IMR-90 (cell line): ENCODE measurements around the gene MAGI1. TPM values are rescaled to one million over a fixed set of nuclear protein-coding genes. Genes with fewer than 3 reads are reported as not detected.

Experiments used
- ATAC-seq: fragments of 200-7000 bp; cut with Tn5 transposase; 2 replicates; pipeline ENCODE4 v1.9.1; 2020; ENCODE audit warnings: low read depth, mild to moderate bottlenecking, moderate library complexity
- BruUV-seq: library from RNA; stranded (reverse); fragments of 400-500 nt; replicated peaks from 2 replicates; lab custom pipeline; 2021; lab: Mats Ljungman, UMichigan
- CTCF ChIA-PET: fragments of 300-600 bp; formaldehyde crosslinking; extraction: SDS; loops from one replicate; lab custom pipeline; 2021; ENCODE audit warnings: antibody characterized with exemption; lab: Yijun Ruan, JAX
- POLR2A ChIA-PET: fragments of 300-600 bp; sonication (Branson Sonifier 250); formaldehyde crosslinking; loops from one replicate; lab custom pipeline; 2022; ENCODE audit warnings: antibody characterized with exemption; ENCODE audit not compliant: unreplicated experiment; lab: Charles Lee
- DNase-seq: peaks from one replicate; pipeline ENCODE4 v3.0.0; 2013
- H2AFZ ChIP-seq: replicated peaks from 2 replicates; pipeline ENCODE3; 2013; ENCODE audit warnings: low read length, mild to moderate bottlenecking; ENCODE audit not compliant: poor library complexity
- H2AK5ac ChIP-seq: 2 replicates; pipeline ENCODE4 v1.6.1; 2013; ENCODE audit warnings: low read depth, low read length, inconsistent platforms
- H2AK9ac ChIP-seq: replicated peaks from 2 replicates; pipeline ENCODE3; 2013; ENCODE audit warnings: mild to moderate bottlenecking, low read depth, low read length, moderate library complexity; ENCODE audit not compliant: poor library complexity
- H2BK120ac ChIP-seq: 2 replicates; pipeline ENCODE4 v1.6.1; 2013; ENCODE audit warnings: low read depth, low read length, inconsistent platforms
- H2BK15ac ChIP-seq: 3 replicates; pipeline ENCODE4 v1.6.1; 2013; ENCODE audit warnings: low read depth, low read length, inconsistent platforms
- H2BK20ac ChIP-seq: 2 replicates; pipeline ENCODE4 v1.6.1; 2013; ENCODE audit warnings: low read depth, mild to moderate bottlenecking, inconsistent platforms, low read length, moderate library complexity
- H2BK5ac ChIP-seq: 2 replicates; pipeline ENCODE4 v1.6.1; 2013; ENCODE audit warnings: mild to moderate bottlenecking, low read depth, low read length, inconsistent platforms; ENCODE audit not compliant: poor library complexity, severe bottlenecking
- H3K14ac ChIP-seq: replicated peaks from 2 replicates; pipeline ENCODE4 v1.6.1; 2013; ENCODE audit warnings: low read depth, low read length, inconsistent platforms
- H3K18ac ChIP-seq: 2 replicates; pipeline ENCODE4 v1.6.1; 2013; ENCODE audit warnings: low read depth, low read length, control low read depth
- H3K23ac ChIP-seq: 2 replicates; pipeline ENCODE4 v1.6.1; 2013; ENCODE audit warnings: low read depth, low read length, inconsistent platforms
- H3K27ac ChIP-seq: 2 replicates; pipeline ENCODE4 v1.5.1; 2013; ENCODE audit warnings: mild to moderate bottlenecking, control low read depth, low read length; ENCODE audit not compliant: insufficient read depth
- H3K27me3 ChIP-seq: 2 replicates; pipeline ENCODE4 v1.6.1; 2013; ENCODE audit warnings: low read length; ENCODE audit not compliant: control insufficient read depth, insufficient read depth
- H3K36me3 ChIP-seq: 2 replicates; pipeline ENCODE4 v1.6.1; 2013; ENCODE audit warnings: low read length, mixed read lengths; ENCODE audit not compliant: control insufficient read depth, insufficient read depth
- H3K4ac ChIP-seq: 2 replicates; pipeline ENCODE4 v1.6.1; 2013; ENCODE audit warnings: low read depth, low read length, inconsistent platforms
- H3K4me1 ChIP-seq: 2 replicates; pipeline ENCODE4 v1.6.1; 2013; ENCODE audit warnings: low read length, mixed read lengths; ENCODE audit not compliant: control insufficient read depth, insufficient read depth
- H3K4me2 ChIP-seq: 2 replicates; pipeline ENCODE4 v1.6.1; 2013; ENCODE audit warnings: low read depth, mild to moderate bottlenecking, control low read depth, low read length, moderate library complexity
- H3K4me3 ChIP-seq: 2 replicates; pipeline ENCODE4 v1.5.1; 2013; ENCODE audit warnings: low read depth, mild to moderate bottlenecking, control low read depth, low read length, moderate library complexity; ENCODE audit not compliant: insufficient read depth
- H3K56ac ChIP-seq: 2 replicates; pipeline ENCODE4 v1.6.1; 2013; ENCODE audit warnings: low read length, inconsistent platforms; ENCODE audit not compliant: insufficient read depth; ENCODE audit errors: extremely low read depth
- H3K79me1 ChIP-seq, 2 experiments: 2 replicates each; pipeline ENCODE4 v1.6.1; 2013; ENCODE audit warnings: low read length in 2 of 2, inconsistent platforms in 1 of 2, low read depth in 1 of 2
- H3K9ac ChIP-seq: 2 replicates; pipeline ENCODE4 v1.6.1; 2013; ENCODE audit warnings: low read depth, low read length, control low read depth
- H3K9me1 ChIP-seq: 2 replicates; pipeline ENCODE4 v1.6.1; 2013; ENCODE audit warnings: low read length, inconsistent platforms; ENCODE audit not compliant: insufficient read depth
- H3K9me3 ChIP-seq: 2 replicates; pipeline ENCODE4 v1.6.1; 2013; ENCODE audit warnings: low read length; ENCODE audit not compliant: control insufficient read depth, insufficient read depth
- H4K20me1 ChIP-seq: 2 replicates; pipeline ENCODE4 v1.6.1; 2013; ENCODE audit warnings: low read length, inconsistent platforms; ENCODE audit not compliant: insufficient read depth
- H4K5ac ChIP-seq: 2 replicates; pipeline ENCODE4 v1.6.1; 2013; ENCODE audit warnings: mild to moderate bottlenecking, low read depth, low read length, control low read depth
- H4K8ac ChIP-seq, 2 experiments: 2 replicates each; pipeline ENCODE4 v1.6.1; 2013; ENCODE audit warnings: low read depth in 2 of 2, low read length in 2 of 2, control low read depth in 1 of 2, inconsistent platforms in 1 of 2
- H4K91ac ChIP-seq: 2 replicates; pipeline ENCODE4 v1.6.1; 2013; ENCODE audit warnings: low read depth, low read length, inconsistent platforms; ENCODE audit not compliant: insufficient read depth
- CHD1 ChIP-seq: IDR thresholded peaks from 2 replicates; pipeline ENCODE4 v1.6.1; 2012; ENCODE audit warnings: low read depth, low read length, improper control_type of control experiment
- FOS ChIP-seq: fragments of 150-350 bp; IDR thresholded peaks from 2 replicates; pipeline ENCODE4 v1.6.1; 2016; ENCODE audit warnings: low read depth, low read length
- POLR2A ChIP-seq: IDR thresholded peaks from 2 replicates; pipeline ENCODE4 v1.6.1; 2012; ENCODE audit warnings: mild to moderate bottlenecking, low read depth, low read length
- RFX5 ChIP-seq: IDR thresholded peaks from 2 replicates; pipeline ENCODE4 v1.8.0; 2012; ENCODE audit warnings: low read depth, mild to moderate bottlenecking, low read length, moderate library complexity
- WGBS, 2 experiments: methylation state at CpG; one replicate each; pipeline versions ENCODE4 v1.1.5 to v1.1.7; 2013; ENCODE audit warnings: missing lambda C conversion rate in 2 of 2; ENCODE audit not compliant: insufficient read length in 1 of 2; ENCODE audit errors: extremely low coverage in 2 of 2; 5-methylcytosine and 5-hydroxymethylcytosine counted together
- dilution Hi-C: fragments of 300-500 bp; cut with HindIII; formaldehyde crosslinking; loops from one replicate; pipeline ENCODE4 v1.14.3; 2018; ENCODE audit warnings: low sequenced_read_pairs; ENCODE audit not compliant: unreplicated experiment
- in situ Hi-C: fragments of 300-500 bp; cut with MboI; formaldehyde crosslinking; loops from 3 replicates; pipeline ENCODE4 v1.14.3; 2019; ENCODE audit warnings: low sequenced_read_pairs, inconsistent platforms, mixed read lengths
- intact Hi-C: fragments of 100-400 bp; cut with micrococcal nuclease; formaldehyde crosslinking; loops from 2 replicates; pipeline ENCODE4 v1.10.0; 2022
- polyA plus RNA-seq, 3 experiments: library from polyadenylated mRNA; depleted of rRNA; stranded (reverse); fragments of >200 nt; gene quantifications; 2 replicates each; pipeline ENCODE4 v1.2.3, GENCODE V29; 2012; ENCODE audit warnings: low replicate concordance in 1 of 3
- total RNA-seq: library from RNA; depleted of rRNA; stranded (reverse); fragments of >200 nt; gene quantifications from 2 replicates; pipeline ENCODE4 v1.2.3, GENCODE V29; 2012

MAGI1 gene
- total and polyA plus RNA-seq, 2 of the 4 experiments (the other 2 are of a cell fraction): 14.5 to 24.2 TPM

- no peak overlapping the region for H3K4me3 ChIP-seq
- H3K9ac ChIP-seq: no peak overlapping the region
- H3K9me1 ChIP-seq: peaks cover 19% of the 10 kb centered on the region
- no CpG with 5 or more reads among the region's 1 CpG for WGBS, 2 experiments
- 0 out of 2 replicates have a peak overlapping the region, but pooled peaks have one; percentile 8 for H3K23ac ChIP-seq
- no peaks in the 10 kb centered on the region for H3K27me3 ChIP-seq
- 0 out of 2 replicates have a peak overlapping the region, but pooled peaks have one; percentile 53 for H3K56ac ChIP-seq
- H2BK15ac ChIP-seq: peak overlapping the region; percentile 92
- TF ChIP-seq POLR2A: no peak
- TF ChIP-seq CHD1: no peak
- peak; percentile 28; the same call in 1 of the 2 replicates for TF ChIP-seq FOS
- no peak for TF ChIP-seq RFX5
- POLR2A ChIA-PET: no interaction called here
- H2AK5ac ChIP-seq: peak overlapping the region; percentile 89
- ATAC-seq: no peak
- peak overlapping the region; percentile 90; the same call in 1 of the 2 replicates for H3K4ac ChIP-seq
- no TSS peak for BruUV-seq
- H4K8ac ChIP-seq: peak overlapping the region; percentile 6 to 64; a peak in 2 of 4 replicates
- peak overlapping the region; percentile 47 for H4K91ac ChIP-seq
- H2BK120ac ChIP-seq: peak overlapping the region; percentile 81
- H4K5ac ChIP-seq: peak overlapping the region; percentile 21; the same call in 1 of the 2 replicates
- H4K20me1 ChIP-seq: peaks cover 7% of the 10 kb centered on the region; the same call in 1 of the 2 replicates
- peak; percentile 78 for DNase-seq
- no peak overlapping the region for H2AFZ ChIP-seq
- dilution Hi-C loops: no loop called here
- in situ Hi-C loops: loop anchor here (10.0 kb wide), 2 partner anchors 94 to 256 kb away; no protein-coding TSS in a partner anchor
- H2AK9ac ChIP-seq: peak overlapping the region; percentile 49
- peak overlapping the region; percentile 59 for H2BK5ac ChIP-seq
- no peaks in the 10 kb centered on the region for H3K9me3 ChIP-seq
- intact Hi-C loops: no loop called here
- H3K36me3 ChIP-seq: no peaks in the 10 kb centered on the region
- peak overlapping the region; percentile 71; the same call in 1 of the 2 replicates for H3K18ac ChIP-seq
- H3K4me1 ChIP-seq: peaks cover 25% of the 10 kb centered on the region
- peak overlapping the region; percentile 72 for H3K27ac ChIP-seq
- CTCF ChIA-PET: no interaction called here
- H3K14ac ChIP-seq: no peak overlapping the region; the same call in 1 of the 2 replicates
- peak overlapping the region; percentile 60; the same call in 1 of the 2 replicates for H3K4me2 ChIP-seq
- peak overlapping the region; percentile 80 for H2BK20ac ChIP-seq
- peaks cover 0 to 33% of the 10 kb centered on the region in 2 experiments; a peak in 3 of 4 replicates for H3K79me1 ChIP-seq
Observed at GRCh38 chr3:66041116-66041515, 2.4 kb upstream of the MAGI1 start.
